CD8-positive, alpha-beta memory T cell (primary cell): ENCODE measurements around the gene GRM8. TPM values are rescaled to one million over a fixed set of nuclear protein-coding genes. Genes with fewer than 3 reads are reported as not detected.

Source experiments
- CTCF ChIA-PET: fragments of 350-600 bp; sonication (Branson Sonifier 250); formaldehyde crosslinking; loops from one replicate; lab custom pipeline; 2021; ENCODE audit warnings: antibody characterized with exemption; lab: Charles Lee
- POLR2A ChIA-PET: fragments of 350-600 bp; sonication (Branson Sonifier 250); formaldehyde crosslinking; loops from one replicate; lab custom pipeline; 2021; ENCODE audit warnings: antibody characterized with exemption; lab: Charles Lee
- DNase-seq, 5 donors: peaks; one replicate each; pipeline versions ENCODE4 v3.0.0 to v3.0.0-alpha.2; 2020 to 2022; ENCODE audit warnings: mixed read lengths in 1 of 5
- H3K27ac ChIP-seq: one replicate; pipeline ENCODE4 v1.7.0; 2013; ENCODE audit warnings: low read depth, mild to moderate bottlenecking, low read length, moderate library complexity
- H3K27me3 ChIP-seq: 2 replicates; pipeline ENCODE4 v1.7.0; 2013; ENCODE audit warnings: low read length, mild to moderate bottlenecking; ENCODE audit not compliant: insufficient read depth, poor library complexity, severe bottlenecking
- H3K36me3 ChIP-seq: 2 replicates; pipeline ENCODE4 v1.7.0; 2013; ENCODE audit warnings: mild to moderate bottlenecking, low read length, moderate library complexity; ENCODE audit not compliant: insufficient read depth
- H3K4me1 ChIP-seq: 2 replicates; pipeline ENCODE4 v1.7.0; 2013; ENCODE audit warnings: mild to moderate bottlenecking, low read length, moderate library complexity; ENCODE audit not compliant: insufficient read depth
- H3K4me3 ChIP-seq: 2 replicates; pipeline ENCODE4 v1.7.0; 2013; ENCODE audit warnings: mild to moderate bottlenecking, low read length
- H3K9me3 ChIP-seq: 2 replicates; pipeline ENCODE4 v1.7.0; 2013; ENCODE audit warnings: mild to moderate bottlenecking, low read length
- H3K27ac Mint-ChIP-seq, 8 donors: one replicate each; pipeline ENCODE4 v1.8.0; 2020 to 2021; ENCODE audit warnings: mixed read lengths in 8 of 8, mild to moderate bottlenecking in 6 of 8, inconsistent platforms in 3 of 8, moderate library complexity in 3 of 8
- H3K27me3 Mint-ChIP-seq, 2 donors: one replicate each; pipeline ENCODE4 v1.8.0; 2020 to 2021; ENCODE audit warnings: mixed read lengths in 2 of 2, mild to moderate bottlenecking in 1 of 2, moderate library complexity in 1 of 2
- H3K36me3 Mint-ChIP-seq, 3 donors: one replicate each; pipeline ENCODE4 v1.8.0; 2020 to 2021; ENCODE audit warnings: mixed read lengths in 3 of 3, inconsistent platforms in 1 of 3, mild to moderate bottlenecking in 1 of 3
- H3K4me1 Mint-ChIP-seq, 3 donors: one replicate each; pipeline ENCODE4 v1.8.0; 2020 to 2021; ENCODE audit warnings: mixed read lengths in 3 of 3, inconsistent platforms in 1 of 3, mild to moderate bottlenecking in 1 of 3
- H3K4me3 Mint-ChIP-seq, 7 donors: one replicate each; pipeline ENCODE4 v1.8.0; 2020 to 2021; ENCODE audit warnings: mixed read lengths in 7 of 7, mild to moderate bottlenecking in 6 of 7, moderate library complexity in 4 of 7, inconsistent platforms in 2 of 7
- H3K9me3 Mint-ChIP-seq, 5 donors: one replicate each; pipeline ENCODE4 v1.8.0; 2020 to 2022; ENCODE audit warnings: mixed read lengths in 5 of 5, mild to moderate bottlenecking in 3 of 5, moderate library complexity in 2 of 5, inconsistent platforms in 1 of 5
- polyA plus RNA-seq: library from polyadenylated mRNA; unstranded; fragments of 300-500 nt; fragmentation: Illumina TruSeq; gene quantifications from one replicate; pipeline ENCODE4 v1.2.3, GENCODE V29; 2021
- total RNA-seq, 2 experiments: library from RNA; stranded (reverse); gene quantifications; one replicate each; pipeline ENCODE4 v1.2.3, GENCODE V29; 2021

GRM8 gene
- total and polyA plus RNA-seq, 3 experiments from 2014 or later, result not detected

GRCh38 chr7:126657137-126657536, 595.6 kb downstream of the GRM8 start:
- H3K9me3 ChIP-seq, result no peaks in the 10 kb centered on the region
- no peak overlapping the region for H3K4me3 ChIP-seq
- Mint-ChIP-seq H3K9me3 (peaks cover 0 to 7% (median 0%) of the 10 kb centered on the region in 5 donors), H3K4me3 (no peak overlapping the region), H3K36me3 (no peaks in the 10 kb centered on the region), H3K27ac (no peak overlapping the region), H3K27me3 (peaks cover 0 to 1% of the 10 kb centered on the region in 2 donors), H3K4me1 (no peaks in the 10 kb centered on the region)
- ChIA-PET CTCF (no interaction called here), POLR2A (no interaction called here)
- H3K36me3 ChIP-seq, result no peaks in the 10 kb centered on the region
- H3K4me1 ChIP-seq, result no peaks in the 10 kb centered on the region
- H3K27me3 ChIP-seq, result no peaks in the 10 kb centered on the region
- DNase-seq, result no peak
- H3K27ac ChIP-seq, result no peak overlapping the region

- Mint-ChIP-seq H3K27ac (no peak overlapping the region), H3K36me3 (no peaks in the 10 kb centered on the region), H3K4me3 (no peak overlapping the region), H3K27me3 (peaks cover 0 to 2% of the 10 kb centered on the region in 2 donors), H3K4me1 (no peaks in the 10 kb centered on the region), H3K9me3 (peaks cover 0 to 10% (median 0%) of the 10 kb centered on the region in 5 donors)
- Histone ChIP-seq H3K27ac (no peak overlapping the region), H3K27me3 (no peaks in the 10 kb centered on the region), H3K4me3 (no peak overlapping the region), H3K36me3 (no peaks in the 10 kb centered on the region), H3K9me3 (no peaks in the 10 kb centered on the region), H3K4me1 (no peaks in the 10 kb centered on the region)
- DNase-seq, result no peak
- POLR2A ChIA-PET, result no interaction called here
- CTCF ChIA-PET, result no interaction called here
Observed at GRCh38 chr7:126656165-126656564, 596.6 kb downstream of the GRM8 start.

GRCh38 chr7:126637538-126637937, 615.2 kb downstream of the GRM8 start:
- no peaks in the 10 kb centered on the region for H3K36me3 Mint-ChIP-seq
- Histone ChIP-seq H3K36me3 (no peaks in the 10 kb centered on the region), H3K4me3 (no peak overlapping the region), H3K27me3 (no peaks in the 10 kb centered on the region), H3K4me1 (no peaks in the 10 kb centered on the region), H3K9me3 (no peaks in the 10 kb centered on the region), H3K27ac (no peak overlapping the region)
- no peak overlapping the region for H3K27ac Mint-ChIP-seq
- peaks cover 0 to 7% (median 2%) of the 10 kb centered on the region in 5 donors for H3K9me3 Mint-ChIP-seq
- DNase-seq, result no peak
- ChIA-PET CTCF (no interaction called here), POLR2A (no interaction called here)
- no peaks in the 10 kb centered on the region for H3K4me1 Mint-ChIP-seq
- H3K4me3 Mint-ChIP-seq, result no peak overlapping the region
- peaks cover 0 to 1% of the 10 kb centered on the region in 2 donors for H3K27me3 Mint-ChIP-seq

- H3K9me3 ChIP-seq, result no peaks in the 10 kb centered on the region
- no peak overlapping the region for H3K4me3 ChIP-seq
- Mint-ChIP-seq H3K27me3 (peaks cover 0 to 3% of the 10 kb centered on the region in 2 donors), H3K4me3 (no peak overlapping the region), H3K4me1 (no peaks in the 10 kb centered on the region), H3K27ac (no peak overlapping the region), H3K36me3 (no peaks in the 10 kb centered on the region), H3K9me3 (peaks cover 0 to 15% (median under 1%) of the 10 kb centered on the region in 5 donors)
- no peaks in the 10 kb centered on the region for H3K27me3 ChIP-seq
- no peaks in the 10 kb centered on the region for H3K4me1 ChIP-seq
- ChIA-PET CTCF (no interaction called here), POLR2A (no interaction called here)
- no peak overlapping the region for H3K27ac ChIP-seq
- H3K36me3 ChIP-seq, result no peaks in the 10 kb centered on the region
- no peak for DNase-seq
Observed at GRCh38 chr7:126635545-126635944, 617.2 kb downstream of the GRM8 start.

GRCh38 chr7:126608339-126608776, 644.4 kb downstream of the GRM8 start:
- Histone ChIP-seq H3K9me3 (no peaks in the 10 kb centered on the region), H3K27me3 (no peaks in the 10 kb centered on the region), H3K4me1 (no peaks in the 10 kb centered on the region), H3K4me3 (no peak overlapping the region), H3K27ac (no peak overlapping the region), H3K36me3 (no peaks in the 10 kb centered on the region)
- H3K9me3 Mint-ChIP-seq, result peaks cover 0 to 5% (median 0%) of the 10 kb centered on the region in 5 donors
- ChIA-PET CTCF (no interaction called here), POLR2A (no interaction called here)
- no peaks in the 10 kb centered on the region for H3K4me1 Mint-ChIP-seq
- H3K27ac Mint-ChIP-seq, result no peak overlapping the region
- DNase-seq, result no peak
- H3K4me3 Mint-ChIP-seq, result no peak overlapping the region
- no peaks in the 10 kb centered on the region for H3K27me3 Mint-ChIP-seq
- H3K36me3 Mint-ChIP-seq, result no peaks in the 10 kb centered on the region

- DNase-seq, result no peak
- Mint-ChIP-seq H3K9me3 (peaks cover 0 to 5% (median 0%) of the 10 kb centered on the region in 5 donors), H3K36me3 (no peaks in the 10 kb centered on the region), H3K27ac (no peak overlapping the region), H3K27me3 (no peaks in the 10 kb centered on the region), H3K4me3 (no peak overlapping the region), H3K4me1 (no peaks in the 10 kb centered on the region)
- H3K9me3 ChIP-seq, result no peaks in the 10 kb centered on the region
- ChIA-PET POLR2A (no interaction called here), CTCF (no interaction called here)
- no peaks in the 10 kb centered on the region for H3K4me1 ChIP-seq
- no peak overlapping the region for H3K27ac ChIP-seq
- no peaks in the 10 kb centered on the region for H3K36me3 ChIP-seq
- no peak overlapping the region for H3K4me3 ChIP-seq
- no peaks in the 10 kb centered on the region for H3K27me3 ChIP-seq
Observed at GRCh38 chr7:126606331-126606730, 646.4 kb downstream of the GRM8 start.

GRCh38 chr7:126605553-126605952, 647.2 kb downstream of the GRM8 start:
- Histone ChIP-seq H3K27ac (no peak overlapping the region), H3K4me1 (no peaks in the 10 kb centered on the region), H3K4me3 (no peak overlapping the region), H3K27me3 (no peaks in the 10 kb centered on the region), H3K36me3 (no peaks in the 10 kb centered on the region), H3K9me3 (no peaks in the 10 kb centered on the region)
- DNase-seq, result no peak
- H3K4me3 Mint-ChIP-seq, result no peak overlapping the region
- CTCF ChIA-PET, result no interaction called here
- H3K27me3 Mint-ChIP-seq, result no peaks in the 10 kb centered on the region
- no peaks in the 10 kb centered on the region for H3K36me3 Mint-ChIP-seq
- POLR2A ChIA-PET, result no interaction called here
- H3K9me3 Mint-ChIP-seq, result peaks cover 0 to 5% (median 2%) of the 10 kb centered on the region in 5 donors
- H3K4me1 Mint-ChIP-seq, result no peaks in the 10 kb centered on the region
- H3K27ac Mint-ChIP-seq, result no peak overlapping the region

GRCh38 chr7:126605056-126605455, 647.7 kb downstream of the GRM8 start:
- Mint-ChIP-seq H3K36me3 (no peaks in the 10 kb centered on the region), H3K27ac (no peak overlapping the region), H3K27me3 (no peaks in the 10 kb centered on the region), H3K4me3 (no peak overlapping the region), H3K9me3 (peaks cover 0 to 5% (median 3%) of the 10 kb centered on the region in 5 donors), H3K4me1 (no peaks in the 10 kb centered on the region)
- CTCF ChIA-PET, result no interaction called here
- POLR2A ChIA-PET, result no interaction called here
- Histone ChIP-seq H3K27me3 (no peaks in the 10 kb centered on the region), H3K27ac (no peak overlapping the region), H3K36me3 (no peaks in the 10 kb centered on the region), H3K9me3 (no peaks in the 10 kb centered on the region), H3K4me3 (no peak overlapping the region), H3K4me1 (no peaks in the 10 kb centered on the region)
- no peak for DNase-seq
